8988T (cell line): Measurements from ENCODE around the gene ADD3.
"Not testable (repeated sequence)": the region's sequence is repeated elsewhere in the genome, so short reads cannot be mapped to it uniquely, and the experiment has no call there.

Source experiments
- DNase-seq: peaks from one replicate; pipeline ENCODE4 v3.0.0; 2011

ADD3 gene

GRCh38 chr10:109976681-109977080, 31.1 kb upstream of the ADD3 start:
- no peak for DNase-seq

DNA sequence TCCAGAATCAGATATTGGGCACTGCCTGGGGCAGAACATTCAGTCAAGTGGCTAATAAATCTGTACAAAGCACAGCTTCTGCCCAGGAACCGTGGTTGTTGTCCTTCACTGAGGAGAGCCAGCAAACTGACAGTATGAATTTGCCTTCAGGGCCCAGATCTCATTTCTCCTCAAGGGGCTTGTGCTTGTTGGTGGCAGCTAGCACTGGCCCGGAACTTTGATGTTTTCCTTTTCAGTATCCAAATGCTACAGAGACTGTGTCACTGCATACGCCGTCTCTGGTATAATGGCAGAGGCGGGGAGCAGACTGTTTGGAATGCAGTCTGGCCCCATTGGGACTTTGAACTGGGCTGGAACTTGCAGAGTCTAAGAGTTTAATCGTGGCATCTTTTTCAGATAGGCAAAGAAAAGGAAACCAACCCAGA, 30.4 kb upstream of the ADD3 start:
- DNase-seq, result no peak

- no peak for DNase-seq
Observed at GRCh38 chr10:109978481-109978880, 29.3 kb upstream of the ADD3 start.

GRCh38 chr10:109979215-109979614, 28.6 kb upstream of the ADD3 start:
- DNase-seq, result no peak

GRCh38 chr10:109981650-109982049, 26.1 kb upstream of the ADD3 start:
- no peak for DNase-seq

- no peak for DNase-seq
Observed at GRCh38 chr10:109982123-109982522, 25.7 kb upstream of the ADD3 start.

DNA sequence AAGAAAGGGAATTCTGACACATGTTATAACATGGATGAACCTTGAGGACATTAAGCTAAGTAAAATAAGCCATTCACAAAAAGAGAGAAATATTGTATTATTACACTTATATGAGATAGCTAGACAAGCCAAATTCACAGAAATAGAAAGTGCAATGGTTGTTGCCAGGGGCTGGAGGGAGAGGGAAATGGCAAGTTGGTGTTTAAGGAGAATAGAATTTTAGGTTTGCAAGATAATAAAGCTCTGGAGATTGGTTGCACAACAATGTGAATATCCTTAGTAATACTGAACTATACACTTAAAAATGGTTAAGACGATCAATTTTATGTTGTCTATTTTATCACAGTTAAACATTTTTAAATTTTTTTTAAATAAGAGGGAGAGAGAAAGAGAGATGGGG, 25.0 kb upstream of the ADD3 start:
- DNase-seq, result no peak

DNA sequence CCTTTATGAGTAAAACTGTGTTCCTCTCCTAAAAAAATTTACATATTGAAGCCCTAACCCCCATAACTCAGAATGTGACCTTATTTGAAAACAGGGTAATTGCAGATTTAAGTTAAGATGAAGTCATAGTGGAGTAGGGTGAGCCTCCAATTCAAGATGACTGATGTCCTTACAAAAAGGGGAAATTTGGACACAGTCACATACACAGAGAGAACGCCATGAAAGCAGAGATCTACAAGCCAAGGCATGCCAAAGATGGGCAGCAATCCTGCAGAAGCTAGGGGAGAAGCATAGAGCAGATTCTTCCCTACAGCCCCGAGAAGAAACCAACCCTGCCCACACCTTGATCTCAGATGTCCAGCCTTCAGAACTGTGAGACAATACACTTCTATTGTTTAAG, 23.8 kb upstream of the ADD3 start:
- no peak for DNase-seq

GRCh38 chr10:109985768-109986167, 22.0 kb upstream of the ADD3 start:
- DNase-seq, result not testable (repeated sequence)

DNA sequence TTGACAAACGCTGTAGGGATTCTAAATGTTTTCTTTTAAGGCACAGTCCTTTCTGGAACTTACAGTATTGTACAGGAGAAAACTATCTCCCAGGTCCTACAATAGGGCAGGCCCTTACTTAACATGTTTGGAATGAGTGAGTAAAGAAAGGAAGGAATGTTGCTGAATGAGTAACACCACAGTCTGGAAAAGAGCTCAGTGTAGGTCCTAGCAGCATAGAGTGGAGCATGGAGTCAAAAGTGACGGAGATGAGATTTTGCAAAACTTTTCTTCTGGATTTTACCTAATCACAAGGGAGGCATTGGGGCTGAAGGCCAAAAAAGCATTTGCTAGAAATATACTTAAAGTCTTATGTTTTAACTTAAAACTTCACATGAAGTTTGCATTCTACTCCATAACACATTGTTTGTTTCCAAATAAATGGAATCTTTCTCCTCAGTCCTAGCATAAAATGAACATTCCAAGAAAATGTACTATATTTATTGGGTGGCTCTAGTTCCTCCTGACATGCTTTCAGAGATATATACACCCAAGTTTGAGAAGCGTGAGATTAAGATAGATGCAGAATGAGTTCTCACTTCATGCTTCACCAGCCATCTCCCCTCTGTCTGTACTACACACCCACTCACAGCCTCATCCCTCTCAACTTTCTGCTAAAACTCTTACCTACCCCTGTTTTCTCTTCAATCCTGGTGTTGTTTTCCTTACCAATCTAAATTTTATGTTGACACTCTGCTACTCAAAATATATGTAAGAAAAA, 20.2 kb upstream of the ADD3 start:
- no peak for DNase-seq

GRCh38 chr10:109988212-109988596, 19.6 kb upstream of the ADD3 start:
- no peak for DNase-seq

DNA sequence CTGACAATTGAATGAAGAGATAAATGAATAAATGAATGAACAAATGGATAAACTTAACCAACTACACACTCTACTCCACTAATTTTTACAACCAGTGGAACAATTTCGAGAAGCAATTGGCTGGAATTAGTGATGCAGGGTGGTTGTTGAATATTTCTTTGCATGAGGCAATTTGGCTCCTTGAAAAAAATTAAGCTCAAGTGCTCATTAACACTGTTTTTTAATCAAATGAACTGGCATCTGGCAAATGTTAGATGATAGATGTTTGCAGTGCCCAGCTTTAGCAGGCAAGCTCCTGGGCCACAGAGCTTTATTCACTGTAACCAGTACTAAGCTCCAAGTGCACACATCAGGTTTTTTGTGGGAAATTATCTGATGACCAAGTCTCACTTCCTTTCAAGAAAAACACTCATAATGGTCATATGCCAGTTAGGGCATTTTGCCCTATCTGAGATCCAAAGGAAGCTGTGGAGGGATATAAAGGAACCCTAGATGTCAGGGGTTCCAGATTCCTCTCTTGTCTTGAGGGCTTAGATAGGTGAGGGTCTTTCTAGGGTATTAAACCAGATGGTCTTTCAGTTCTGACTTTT, 16.4 kb upstream of the ADD3 start:
- DNase-seq, result no peak

- no peak for DNase-seq
Observed at GRCh38 chr10:109992485-109992884, 15.3 kb upstream of the ADD3 start.

DNA sequence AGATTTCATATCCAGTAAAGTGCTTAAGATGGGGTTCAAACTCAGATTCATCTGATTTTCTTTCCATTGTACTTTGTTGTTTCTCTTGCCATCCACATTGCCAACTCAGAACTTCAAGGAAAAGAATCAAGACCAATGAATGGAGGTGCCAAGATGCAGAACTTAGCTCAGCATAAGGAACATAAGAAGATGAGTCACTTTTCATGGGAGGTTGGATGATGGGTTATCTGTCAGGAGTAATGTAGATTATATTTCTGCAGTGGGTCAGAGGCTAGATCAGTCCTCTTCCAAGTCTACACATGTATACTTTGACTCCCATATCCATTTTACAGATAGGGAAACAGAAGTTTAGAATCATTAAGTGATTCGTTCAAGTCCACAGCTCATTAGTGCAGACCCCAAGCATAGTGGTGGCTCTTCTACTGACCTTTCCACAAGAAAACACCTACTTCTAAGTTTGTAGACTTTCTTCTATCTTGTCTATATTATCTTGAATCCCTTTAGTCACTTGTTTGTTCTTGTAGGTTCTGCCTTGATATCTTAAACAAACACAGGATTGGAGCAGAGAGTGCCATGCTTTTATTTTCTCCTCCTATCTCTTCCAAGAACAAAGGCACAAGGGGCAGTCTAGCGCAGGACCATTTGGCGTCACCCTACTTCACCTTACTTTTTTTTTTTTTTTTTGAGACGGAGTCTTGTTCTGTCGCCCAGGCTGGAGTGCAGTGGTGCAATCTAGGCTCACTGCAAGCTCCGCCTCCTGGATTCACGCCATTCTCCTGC, 14.0 kb upstream of the ADD3 start:
- no peak for DNase-seq

GRCh38 chr10:109994711-109995577, 12.8 kb upstream of the ADD3 start:
- DNase-seq, result no peak

- no peak for DNase-seq
Observed at GRCh38 chr10:109995595-109995994, 12.2 kb upstream of the ADD3 start.

DNA sequence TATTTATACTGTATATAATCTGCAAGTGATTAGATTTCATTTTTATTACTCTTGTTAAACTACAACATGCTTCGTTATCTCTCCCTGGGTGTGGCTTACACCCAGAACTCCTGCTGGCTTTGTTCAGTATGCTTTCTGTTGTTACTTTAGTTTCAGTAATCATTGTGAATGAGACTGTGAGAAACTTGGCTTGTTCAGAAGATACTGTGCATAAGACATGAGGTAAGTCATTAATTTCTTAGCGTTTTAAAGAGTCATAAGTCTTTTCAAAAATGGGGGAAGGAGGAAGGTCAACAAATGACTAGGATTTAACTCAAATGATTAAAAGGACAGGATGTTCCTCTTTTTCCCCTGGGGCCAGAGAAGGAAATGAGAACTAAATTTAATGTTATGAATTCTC, 11.6 kb upstream of the ADD3 start:
- no peak for DNase-seq

DNA sequence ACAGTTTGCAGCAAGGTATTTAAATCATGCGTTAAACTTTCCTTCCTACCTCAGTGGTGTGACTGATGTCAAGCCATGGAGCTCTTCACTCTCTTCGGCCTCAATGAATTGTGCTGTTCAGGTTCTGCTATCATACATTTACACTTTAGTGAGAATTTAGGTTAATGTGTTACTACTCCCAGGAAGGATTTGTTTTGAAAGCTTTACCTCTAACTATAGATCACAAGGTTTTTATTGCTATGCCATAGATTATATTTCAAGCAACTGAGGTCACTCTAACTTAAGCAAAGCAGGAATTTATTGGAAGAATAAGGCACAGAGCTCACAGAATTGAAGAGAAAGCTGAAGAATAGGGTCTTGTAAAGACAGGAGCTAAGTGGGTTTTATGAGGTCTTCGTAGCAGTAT, 11.0 kb upstream of the ADD3 start:
- DNase-seq, result no peak

DNA sequence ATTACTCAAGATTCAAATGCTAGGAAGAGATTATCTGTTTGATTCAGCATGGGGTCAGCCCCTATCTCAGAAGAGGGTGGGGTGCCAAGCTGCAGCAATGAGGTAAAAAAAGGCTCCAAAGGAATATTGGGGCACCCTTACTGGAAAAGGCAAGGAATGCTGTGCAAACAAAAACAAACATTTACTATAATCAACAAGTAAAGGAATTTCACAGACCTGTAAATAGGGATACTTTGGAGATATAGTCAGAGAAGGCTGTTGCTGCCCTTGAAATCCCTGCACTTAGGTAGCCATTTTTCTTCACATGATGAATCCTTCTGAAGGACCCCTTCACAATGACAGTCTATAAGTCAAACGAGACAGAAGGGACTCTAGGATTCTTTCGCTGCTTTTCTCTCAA, 10.6 kb upstream of the ADD3 start:
- DNase-seq, result no peak

DNA sequence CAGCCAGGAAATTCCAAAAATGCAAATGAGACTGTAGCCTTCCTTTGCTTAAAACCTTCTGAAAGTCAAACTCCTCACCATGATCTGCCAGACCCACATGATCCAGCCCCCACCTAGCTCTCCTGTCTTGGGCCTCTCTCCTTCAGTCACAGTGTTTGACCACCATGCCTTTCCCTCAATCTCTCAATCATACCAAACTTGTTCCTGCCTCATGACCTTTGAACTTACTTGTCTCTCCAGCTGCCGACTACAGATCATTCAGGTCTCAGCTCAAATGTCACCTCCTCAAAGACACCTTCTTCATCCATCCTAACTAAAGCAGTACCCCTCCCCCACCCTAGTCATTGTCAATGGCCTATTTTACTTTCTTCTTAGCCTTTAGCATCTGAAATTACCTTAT, 9.3 kb upstream of the ADD3 start:
- no peak for DNase-seq

DNA sequence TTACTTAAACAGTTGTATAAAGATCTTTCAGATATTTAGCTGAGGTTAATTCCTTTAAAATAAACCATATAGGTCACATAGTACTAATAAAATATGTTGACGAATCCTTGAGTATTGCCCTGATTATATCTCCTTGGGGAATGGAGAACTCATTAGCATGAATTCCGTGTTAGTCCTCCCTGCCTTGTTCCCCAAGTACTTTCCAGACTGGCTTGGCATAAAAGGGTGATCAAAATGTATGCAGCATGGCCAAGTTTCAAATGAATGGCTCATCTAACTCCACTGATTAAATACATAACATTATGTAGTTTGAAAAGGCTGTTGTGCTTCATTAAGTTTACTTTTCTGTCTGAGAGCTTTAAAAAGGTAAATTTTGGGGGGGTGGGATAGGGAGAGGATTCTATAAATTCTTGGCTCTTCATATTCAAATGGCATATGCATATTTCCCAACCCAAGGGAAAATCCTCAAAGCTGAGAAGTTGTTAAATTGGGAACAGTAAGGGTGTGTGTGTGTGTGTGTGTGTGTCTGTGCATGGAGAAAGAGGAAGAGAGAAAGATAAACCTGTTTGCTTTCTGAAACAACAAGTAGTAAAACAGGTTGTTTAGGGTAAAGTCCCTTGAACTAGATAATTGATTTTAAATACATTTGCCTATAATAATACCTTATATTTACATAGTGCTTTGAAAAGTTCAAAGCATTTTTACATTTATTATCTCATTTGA, 4.8 kb upstream of the ADD3 start:
- DNase-seq, result no peak

DNA sequence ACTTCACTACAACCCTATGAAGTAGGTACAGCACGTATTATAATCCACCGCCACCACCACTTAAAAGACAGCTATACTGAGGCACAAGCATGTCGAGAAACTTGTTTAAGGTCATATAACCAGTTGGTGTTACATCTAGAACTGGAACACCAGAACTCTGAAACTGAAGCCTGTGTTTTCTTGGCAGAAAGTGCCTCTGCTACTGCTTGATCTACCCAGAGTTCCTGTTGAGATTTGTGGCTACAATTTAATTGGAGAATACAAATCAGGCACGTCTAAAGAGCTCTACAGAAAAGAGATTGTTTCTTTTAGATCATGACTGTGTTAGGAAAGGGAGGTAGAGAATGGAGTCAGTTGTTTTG, 4.3 kb upstream of the ADD3 start:
- no peak for DNase-seq

DNA sequence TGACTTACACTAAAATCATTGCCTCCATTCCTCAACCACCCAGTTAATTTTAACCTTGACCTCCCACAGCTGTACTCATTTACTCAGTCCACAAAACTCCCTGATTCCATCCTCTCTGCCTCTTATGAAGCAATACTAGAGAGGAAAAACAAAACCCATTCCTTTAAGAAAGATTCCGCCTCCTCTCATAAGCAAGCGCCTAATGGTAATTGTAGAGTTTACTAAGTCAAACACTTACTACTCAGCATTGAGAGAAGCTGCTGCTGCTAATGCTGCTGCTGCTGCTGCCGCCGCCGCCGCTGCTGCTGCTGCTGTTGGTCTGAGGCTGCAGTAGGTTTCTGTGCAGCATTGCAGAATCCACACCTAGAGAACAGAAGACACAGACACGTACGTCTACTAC, 2.1 kb upstream of the ADD3 start:
- no peak for DNase-seq
